KOPT-K1 (cell line): ENCODE results near the gene ZNF276.
A peak's percentile ranks its signal among the peaks of the same experiment; 100 is the strongest.

Experiments
- H3K27ac ChIP-seq: fragments of 200-600 bp; sonication (generic); 2 replicates; pipeline ENCODE4 v1.5.1; 2016; ENCODE audit warnings: antibody characterized with exemption, mild to moderate bottlenecking, low read depth, low read length; ENCODE audit not compliant: poor library complexity, severe bottlenecking
- H3K36me3 ChIP-seq: fragments of 200-600 bp; sonication (generic); 2 replicates; pipeline ENCODE4 v1.5.1; 2017; ENCODE audit warnings: antibody characterized with exemption, mild to moderate bottlenecking, low read length, moderate library complexity; ENCODE audit not compliant: insufficient read depth
- H3K9me3 ChIP-seq: fragments of 200-600 bp; sonication (generic); 2 replicates; pipeline ENCODE4 v1.5.1; 2017; ENCODE audit warnings: antibody characterized with exemption, low read length, mild to moderate bottlenecking; ENCODE audit not compliant: insufficient read depth, poor library complexity, severe bottlenecking

Gene ZNF276

DNA sequence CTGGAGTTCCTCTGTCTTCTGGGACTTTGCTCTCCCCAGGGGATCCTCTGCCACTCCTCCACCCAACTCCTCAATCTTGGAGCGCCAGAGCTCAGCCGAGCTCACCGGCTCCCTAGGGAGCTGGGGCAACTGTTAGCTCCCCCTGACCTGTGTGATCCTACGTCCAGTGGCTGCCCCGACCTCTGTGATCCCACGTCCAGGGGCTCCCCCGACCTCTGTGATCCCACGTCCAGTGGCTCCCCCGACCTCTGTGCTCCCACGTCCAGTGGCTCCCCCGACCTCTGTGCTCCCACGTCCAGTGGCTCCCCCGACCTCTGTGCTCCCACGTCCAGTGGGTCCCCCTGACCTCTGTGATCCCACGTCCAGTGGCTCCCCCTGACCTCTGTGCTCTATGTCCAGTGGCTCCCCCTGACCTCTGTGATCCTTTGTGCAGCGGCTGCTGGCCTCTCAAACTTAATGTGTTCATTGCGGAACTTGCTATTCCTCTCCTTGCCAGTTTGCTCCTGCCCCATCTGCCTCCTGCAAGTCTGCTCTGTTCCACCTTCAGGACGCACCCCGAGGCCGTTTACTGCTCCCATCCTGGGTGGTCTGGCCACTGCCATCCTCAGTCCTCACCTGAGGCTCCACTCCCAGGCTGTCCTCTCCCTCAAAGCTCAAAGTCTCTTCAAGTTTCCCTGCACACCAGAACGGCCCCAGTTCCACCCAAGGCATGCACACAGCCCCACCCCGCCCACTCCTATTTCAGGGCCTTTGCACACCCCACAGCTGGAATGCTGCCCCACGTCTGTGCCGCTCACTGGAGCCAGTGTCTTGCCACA lies 3.4 kb upstream of the ZNF276 start:
- no peaks in the 10 kb centered on the region for H3K9me3 ChIP-seq

DNA sequence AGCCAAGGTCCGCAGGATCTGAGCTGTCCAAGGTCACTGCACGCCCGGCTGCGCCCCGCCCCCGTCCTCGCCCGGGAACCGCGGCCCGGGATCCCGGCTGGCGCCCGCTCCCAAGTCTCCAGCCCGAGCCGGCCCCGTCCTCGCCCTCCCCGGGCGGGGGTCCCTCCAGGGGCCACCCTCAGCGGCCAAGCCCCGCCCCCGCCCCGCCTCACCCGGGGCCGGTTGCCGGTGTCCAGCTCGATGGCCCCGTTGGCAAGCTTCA lies 855 bp upstream of the ZNF276 start:
- Histone ChIP-seq H3K27ac (peak overlapping the region; percentile 99), H3K9me3 (no peaks in the 10 kb centered on the region), H3K36me3 (peaks cover 46% of the 10 kb centered on the region)

More for the DNA sequence above, 3.4 kb upstream of the ZNF276 start:
- H3K27ac ChIP-seq: no peak overlapping the region
- peaks cover 40% of the 10 kb centered on the region for H3K36me3 ChIP-seq

DNA sequence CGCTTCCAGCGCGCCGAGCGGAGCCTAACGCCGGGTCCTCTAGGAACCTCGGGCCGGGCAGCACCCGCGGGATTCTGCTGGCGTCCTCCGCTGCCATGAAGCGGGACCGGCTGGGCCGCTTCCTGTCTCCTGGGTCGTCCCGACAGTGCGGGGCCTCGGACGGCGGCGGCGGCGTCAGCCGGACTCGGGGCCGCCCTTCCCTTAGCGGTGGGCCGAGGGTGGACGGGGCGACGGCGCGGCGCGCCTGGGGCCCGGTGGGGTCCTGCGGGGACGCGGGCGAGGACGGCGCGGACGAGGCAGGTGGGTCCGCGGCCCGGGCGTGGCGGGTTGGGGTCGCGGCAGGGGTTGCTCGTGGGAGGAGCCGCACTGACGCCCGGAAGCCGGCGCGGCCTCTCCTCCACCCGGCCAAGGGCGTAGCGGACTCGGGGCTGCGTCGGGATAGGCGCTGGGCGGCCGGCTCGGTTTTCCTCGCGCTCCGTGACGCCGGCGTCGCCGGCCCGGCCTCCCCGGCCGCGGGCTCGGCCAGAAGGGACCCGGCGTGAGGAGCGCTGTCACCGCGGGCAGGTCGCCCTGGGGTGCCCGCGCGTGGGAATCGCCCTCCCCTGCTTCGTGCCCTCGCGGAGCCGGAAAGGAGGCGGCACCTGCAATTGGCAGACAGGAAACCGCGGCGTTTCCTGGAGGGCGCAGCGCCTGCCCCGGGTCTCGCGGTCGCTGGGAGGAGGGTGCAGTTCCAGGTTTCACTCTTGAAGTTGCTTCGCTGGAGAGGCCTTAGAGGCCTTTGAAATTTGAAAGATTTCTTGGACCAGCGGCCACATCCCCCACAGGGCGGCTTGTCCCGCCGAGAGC lies 432 bp downstream of the ZNF276 start:
- no peaks in the 10 kb centered on the region for H3K9me3 ChIP-seq
- H3K36me3 ChIP-seq: peaks cover 55% of the 10 kb centered on the region
- peak overlapping the region; percentile 99 for H3K27ac ChIP-seq

DNA sequence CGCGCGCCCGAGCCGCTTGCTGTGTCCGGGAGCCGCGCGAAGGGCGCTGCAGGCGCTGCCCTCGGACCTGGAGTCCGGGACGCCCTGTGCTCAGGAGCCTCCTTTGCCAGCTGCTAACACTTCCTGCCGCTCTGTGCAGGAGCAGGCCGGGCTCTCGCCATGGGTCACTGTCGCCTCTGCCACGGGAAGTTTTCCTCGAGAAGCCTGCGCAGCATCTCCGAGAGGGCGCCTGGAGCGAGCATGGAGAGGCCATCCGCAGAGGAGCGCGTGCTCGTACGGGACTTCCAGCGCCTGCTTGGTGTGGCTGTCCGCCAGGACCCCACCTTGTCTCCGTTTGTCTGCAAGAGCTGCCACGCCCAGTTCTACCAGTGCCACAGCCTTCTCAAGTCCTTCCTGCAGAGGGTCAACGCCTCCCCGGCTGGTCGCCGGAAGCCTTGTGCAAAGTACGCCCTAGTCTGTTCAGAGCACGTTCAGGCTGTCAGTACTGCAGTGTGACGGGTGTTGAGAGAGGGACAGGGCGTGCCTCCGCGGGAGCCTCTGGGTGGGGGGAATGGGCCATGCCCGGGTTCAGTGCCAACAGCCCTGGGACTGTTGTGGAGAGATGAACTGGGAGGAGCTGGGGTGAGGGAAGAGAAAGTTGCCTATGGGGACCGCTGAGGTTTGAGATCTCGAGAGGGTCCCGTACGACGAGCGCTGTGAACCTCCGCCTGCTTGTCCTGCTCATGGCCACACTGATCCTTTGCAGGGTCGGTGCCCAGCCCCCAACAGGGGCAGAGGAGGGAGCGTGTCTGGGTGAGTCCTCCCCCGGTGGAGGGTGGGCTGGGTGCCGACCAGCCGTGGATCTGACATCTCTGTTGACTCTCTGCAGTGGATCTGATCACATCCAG lies 1.3 kb downstream of the ZNF276 start:
- no peaks in the 10 kb centered on the region for H3K9me3 ChIP-seq
- peaks cover 57% of the 10 kb centered on the region for H3K36me3 ChIP-seq
- peak overlapping the region; percentile 99 for H3K27ac ChIP-seq

DNA sequence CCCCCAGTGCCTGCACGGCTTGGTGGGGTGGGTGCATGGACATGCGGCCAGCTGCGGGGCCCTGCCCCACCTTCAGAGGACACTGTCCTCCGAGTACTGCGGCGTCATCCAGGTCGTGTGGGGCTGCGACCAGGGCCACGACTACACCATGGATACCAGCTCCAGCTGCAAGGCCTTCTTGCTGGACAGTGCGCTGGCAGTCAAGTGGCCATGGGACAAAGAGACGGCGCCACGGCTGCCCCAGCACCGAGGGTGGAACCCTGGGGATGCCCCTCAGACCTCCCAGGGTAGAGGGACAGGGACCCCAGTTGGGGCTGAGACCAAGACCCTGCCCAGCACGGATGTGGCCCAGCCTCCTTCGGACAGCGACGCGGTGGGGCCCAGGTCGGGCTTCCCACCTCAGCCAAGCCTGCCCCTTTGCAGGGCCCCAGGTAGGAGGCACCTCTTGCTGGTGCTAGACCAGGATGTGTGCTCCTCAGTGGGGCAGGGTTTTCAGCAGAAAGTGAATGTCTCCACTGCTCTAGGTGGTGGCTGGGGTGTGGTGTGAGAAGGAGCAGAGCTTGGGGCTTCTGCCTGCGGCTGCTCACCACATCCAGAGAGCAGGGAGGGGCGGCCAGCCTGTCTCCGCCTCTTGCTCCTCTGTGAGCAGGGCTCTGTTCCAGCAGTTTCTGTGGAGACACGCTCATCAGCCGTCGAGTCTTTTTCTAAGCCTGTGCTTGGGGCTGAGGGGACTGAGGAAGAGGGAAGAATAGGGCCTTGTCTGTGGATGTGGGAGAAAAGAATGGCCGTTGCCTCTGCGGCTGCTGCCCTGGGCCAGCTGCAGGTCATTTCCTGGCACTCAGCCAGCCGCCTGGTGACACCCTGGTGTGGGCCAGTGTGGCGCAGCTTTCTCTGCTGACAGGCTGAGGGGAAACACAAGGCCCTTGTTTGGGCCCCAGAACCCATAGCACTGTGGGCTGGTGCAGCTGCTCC lies 2.2 kb downstream of the ZNF276 start:
- peaks cover 57% of the 10 kb centered on the region for H3K36me3 ChIP-seq
- no peaks in the 10 kb centered on the region for H3K9me3 ChIP-seq
- peak overlapping the region; percentile 99 for H3K27ac ChIP-seq

DNA sequence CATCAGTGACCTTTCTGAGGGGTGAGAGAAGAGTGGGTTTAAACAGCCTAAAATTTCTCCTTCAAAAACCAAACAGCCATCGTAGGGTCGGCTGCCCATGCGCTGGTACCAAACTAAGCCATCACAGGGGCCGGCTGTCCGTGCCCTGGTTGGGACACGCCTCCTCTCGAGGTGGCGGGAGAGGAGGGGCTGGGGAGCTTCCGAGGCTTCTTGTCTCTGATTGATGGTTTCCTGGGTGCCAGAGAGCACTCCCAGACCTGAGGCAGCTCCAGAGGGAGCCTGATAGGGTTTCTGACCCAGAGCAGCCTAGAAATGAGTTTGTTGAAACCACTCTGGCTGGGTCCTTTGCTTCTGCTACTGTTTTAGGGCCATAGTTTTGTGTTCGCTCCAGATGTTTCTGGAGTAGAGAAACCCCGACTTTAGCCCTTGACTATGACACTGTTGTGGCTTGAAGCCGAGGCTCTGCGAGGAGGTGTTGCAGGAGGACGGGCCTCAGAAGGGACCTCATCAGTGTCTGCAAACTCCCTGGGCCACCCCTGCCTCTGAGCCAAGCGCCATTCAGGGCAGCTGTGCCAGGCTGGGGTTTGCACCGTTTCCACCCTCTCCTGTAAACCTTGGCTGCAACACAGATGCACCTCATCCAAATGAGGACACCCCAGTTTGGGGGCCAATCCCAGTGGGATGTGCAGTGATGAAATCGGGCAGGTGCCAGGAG lies 6.2 kb downstream of the ZNF276 start:
- Histone ChIP-seq H3K9me3 (no peaks in the 10 kb centered on the region), H3K27ac (no peak overlapping the region), H3K36me3 (peaks cover 97% of the 10 kb centered on the region)

DNA sequence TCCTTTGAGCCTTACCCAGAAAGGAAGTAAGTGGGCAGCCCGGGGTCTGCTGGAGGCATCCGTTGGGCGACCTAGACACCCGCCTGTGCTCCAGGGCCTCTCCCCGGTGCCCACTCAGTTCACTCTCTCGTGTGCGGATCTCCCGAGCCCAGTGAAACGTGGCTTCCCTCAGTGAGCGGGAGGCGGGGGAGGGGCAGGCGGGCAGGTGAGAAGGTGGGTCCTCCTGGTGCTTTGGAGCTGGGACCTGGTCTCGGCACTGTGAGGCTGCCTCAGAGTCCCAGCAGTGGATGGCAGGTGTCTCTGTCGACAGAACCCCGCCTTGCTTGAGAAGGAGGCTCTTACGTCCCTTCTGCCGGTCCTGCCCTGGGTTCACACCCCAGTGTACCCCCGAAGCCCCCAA lies 8.0 kb downstream of the ZNF276 start:
- Histone ChIP-seq H3K27ac (no peak overlapping the region), H3K9me3 (no peaks in the 10 kb centered on the region), H3K36me3 (peaks cover 99% of the 10 kb centered on the region)

DNA sequence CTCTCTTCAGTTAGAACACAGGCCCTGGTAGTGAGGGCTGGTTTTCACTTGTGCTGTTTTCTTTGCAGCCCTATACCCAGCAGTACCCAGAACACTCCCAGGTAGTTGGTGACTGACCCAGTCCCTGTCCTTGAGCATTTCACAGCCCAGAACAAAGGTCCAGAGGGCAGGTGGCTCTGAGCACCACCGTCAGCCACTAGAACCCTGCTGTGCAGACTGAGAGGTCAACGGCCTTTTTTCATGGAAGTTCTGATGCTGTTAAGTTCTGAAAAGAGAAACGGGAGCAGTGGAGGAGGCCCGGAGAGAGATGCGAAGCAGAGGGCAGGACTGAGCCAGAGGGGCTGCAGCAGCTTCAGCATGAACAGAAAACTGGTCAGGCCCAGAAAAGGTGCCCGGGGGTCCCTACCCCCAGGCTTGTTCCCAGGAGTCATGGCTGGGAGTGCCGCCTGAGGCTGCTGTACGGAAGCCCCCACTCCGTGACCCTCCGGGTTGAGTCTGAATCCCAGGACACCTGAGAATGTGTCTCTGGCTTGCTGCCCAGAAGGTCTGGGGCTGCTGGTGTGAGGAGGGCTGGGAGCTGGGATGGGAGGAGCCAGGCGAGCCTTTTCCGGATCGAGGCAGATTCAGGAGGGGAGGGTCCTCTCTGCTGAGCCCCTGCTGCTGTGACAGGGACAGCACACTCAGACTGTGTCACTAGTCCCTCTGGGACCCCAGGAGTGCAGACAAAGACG lies 8.7 kb downstream of the ZNF276 start:
- Histone ChIP-seq H3K36me3 (peaks cover 99% of the 10 kb centered on the region), H3K9me3 (no peaks in the 10 kb centered on the region), H3K27ac (no peak overlapping the region)

DNA sequence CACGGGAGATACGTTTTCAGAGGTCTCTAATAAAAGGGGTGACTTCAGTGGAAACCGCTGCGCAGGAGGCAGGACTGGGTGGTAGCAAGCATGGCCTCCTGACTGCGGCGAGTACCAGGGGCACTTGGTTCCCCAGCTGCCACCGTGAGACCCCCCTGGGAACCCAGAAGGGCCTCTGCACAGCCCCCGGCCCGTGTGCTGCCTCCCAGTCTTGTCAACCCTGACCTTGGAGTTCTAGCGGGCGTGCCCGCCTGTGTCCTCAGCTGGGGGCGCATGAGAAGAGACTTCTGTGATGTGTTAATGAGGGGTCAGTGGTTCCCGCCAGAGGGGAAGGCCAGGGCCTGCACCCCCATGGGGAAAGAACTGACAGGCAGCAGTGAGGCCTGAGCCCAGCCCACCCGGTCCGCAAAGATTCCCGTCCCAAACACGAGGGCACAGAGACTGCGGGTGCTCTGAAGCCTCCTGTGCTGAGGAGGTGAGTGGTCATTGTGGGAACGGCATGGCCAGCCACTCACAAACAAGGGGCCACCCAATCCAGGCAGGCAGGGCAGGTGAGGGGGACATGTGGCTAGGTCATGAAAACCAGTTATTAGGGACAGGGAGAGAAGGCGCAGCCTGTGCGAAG lies 9.4 kb downstream of the ZNF276 start:
- Histone ChIP-seq H3K9me3 (no peaks in the 10 kb centered on the region), H3K36me3 (peaks cover 99% of the 10 kb centered on the region), H3K27ac (no peak overlapping the region)

DNA sequence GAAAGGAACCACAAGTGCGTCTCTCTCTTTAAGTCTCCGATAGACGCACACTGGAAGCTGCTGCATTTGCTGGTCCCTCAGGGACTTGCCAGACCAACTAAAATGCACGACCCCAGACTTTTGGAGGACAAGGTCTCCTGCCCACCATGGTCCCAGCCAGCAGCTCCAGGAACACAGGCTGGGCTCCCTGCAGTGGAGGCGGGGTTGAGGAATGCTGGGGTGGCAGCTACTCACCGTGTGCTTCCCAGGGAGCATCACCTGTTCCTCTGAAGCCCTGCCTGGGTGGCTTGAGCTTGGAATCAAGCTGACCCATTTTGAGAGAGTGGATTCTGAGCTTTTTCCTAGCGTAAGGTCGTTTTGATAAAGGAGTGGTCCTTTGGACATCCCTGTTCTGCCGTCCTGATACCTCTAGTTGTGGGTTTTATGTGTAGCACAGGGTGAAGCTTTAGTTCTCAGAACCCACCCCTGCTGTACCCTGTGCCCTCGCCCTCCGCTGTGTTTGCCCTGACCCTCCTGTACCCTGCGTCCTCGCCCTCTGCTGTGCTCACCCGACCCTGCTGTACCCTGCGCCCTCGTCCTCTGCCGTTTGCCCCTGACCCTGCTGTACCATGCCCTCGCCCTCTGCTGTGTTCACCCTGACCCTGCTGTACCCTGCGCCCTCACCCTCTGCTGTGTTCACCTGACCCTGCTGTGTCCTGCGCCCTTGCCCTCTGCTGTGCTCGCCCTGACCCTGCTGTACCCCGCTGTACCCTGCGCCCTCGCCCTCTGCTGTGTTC lies 11.0 kb downstream of the ZNF276 start:
- no peaks in the 10 kb centered on the region for H3K9me3 ChIP-seq
- H3K36me3 ChIP-seq: peaks cover 98% of the 10 kb centered on the region
- no peak overlapping the region for H3K27ac ChIP-seq

DNA sequence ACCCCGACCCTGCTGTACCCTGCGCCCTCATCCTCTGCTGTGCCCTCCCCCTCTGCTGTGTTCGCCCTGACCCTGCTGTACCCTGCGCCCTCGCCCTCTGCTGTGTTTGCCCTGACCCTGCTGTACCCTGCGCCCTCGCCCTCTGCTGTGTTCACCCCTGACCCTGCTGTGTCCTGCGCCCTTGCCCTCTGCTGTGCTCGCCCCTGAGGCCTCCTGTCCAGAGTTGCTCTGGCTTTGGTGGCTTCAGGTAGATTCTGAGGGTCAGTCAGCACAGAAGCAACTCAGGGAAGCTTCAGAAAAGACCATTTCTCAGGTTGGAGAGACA lies 11.5 kb downstream of the ZNF276 start:
- Histone ChIP-seq H3K9me3 (no peaks in the 10 kb centered on the region), H3K36me3 (peaks cover 98% of the 10 kb centered on the region), H3K27ac (no peak overlapping the region)

DNA sequence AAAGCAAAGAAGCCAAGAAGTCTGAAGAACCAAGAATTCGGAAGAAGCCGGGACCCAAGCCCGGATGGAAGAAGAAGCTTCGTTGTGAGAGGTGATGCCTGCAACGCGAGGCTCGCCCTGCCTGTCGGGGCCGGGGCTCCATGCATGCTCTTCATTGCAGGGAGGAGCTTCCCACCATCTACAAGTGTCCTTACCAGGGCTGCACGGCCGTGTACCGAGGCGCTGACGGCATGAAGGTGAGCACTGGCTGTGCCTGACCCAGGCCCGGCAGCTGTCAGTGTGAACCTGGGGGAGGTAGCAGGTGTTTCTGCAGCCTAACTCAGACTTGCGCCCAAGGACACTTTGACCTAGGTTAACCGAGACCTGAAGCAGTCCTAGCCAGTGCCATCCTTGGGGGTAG lies 12.0 kb downstream of the ZNF276 start:
- H3K9me3 ChIP-seq: no peaks in the 10 kb centered on the region
- peaks cover 98% of the 10 kb centered on the region for H3K36me3 ChIP-seq
- H3K27ac ChIP-seq: no peak overlapping the region
